ENCODE data around the gene NR6A1.

- no peak for TF ChIP-seq CTCF (IDR thresholded peaks at IDR 0.05)
- no peak for TF ChIP-seq POLR2AphosphoS5 (IDR thresholded peaks at IDR 0.05)
These were observed 12.4 kb downstream of the NR6A1 start for GRCh38 chr9:124758691-124759090.
